HG02840 (cell line): ENCODE data around the gene PVR.
"Not testable (repeated sequence)": the region's sequence is repeated elsewhere in the genome, so short reads cannot be mapped to it uniquely, and the experiment has no call there.

ENCODE experiments used
- ATAC-seq: cut with Tn5 transposase; IDR thresholded peaks from one replicate; pipeline ENCODE4 v1.9.1; 2021; ENCODE audit warnings: mild to moderate bottlenecking, moderate library complexity, moderate number of reproducible peaks; ENCODE audit not compliant: unreplicated experiment, low FRiP score

Gene PVR

GRCh38 chr19:44643605-44644401 is at the start of gene PVR:
PVR (plus strand) TSS chr19:44643910; CDS start chr19:44644097, 187 bp downstream.
- ATAC-seq, result no peak

- ATAC-seq, result no peak
These were observed 47.1 kb upstream of the PVR start for GRCh38 chr19:44596428-44597130.

- no peak for ATAC-seq
These were observed 46.6 kb upstream of the PVR start for GRCh38 chr19:44597131-44597491.

- no peak for ATAC-seq
These were observed 45.4 kb upstream of the PVR start for GRCh38 chr19:44598355-44598754.

- ATAC-seq, result no peak
These were observed 44.8 kb upstream of the PVR start for GRCh38 chr19:44598880-44599279.

- no peak for ATAC-seq
These were observed 43.2 kb upstream of the PVR start for GRCh38 chr19:44600466-44600865.

- ATAC-seq, result no peak
These were observed 41.6 kb upstream of the PVR start for GRCh38 chr19:44602081-44602480.

GRCh38 chr19:44603201-44603945 is 40.3 kb upstream of the PVR start:
- ATAC-seq, result no peak

- no peak for ATAC-seq
These were observed 39.5 kb upstream of the PVR start for GRCh38 chr19:44604241-44604640.

GRCh38 chr19:44605547-44605946 is 38.2 kb upstream of the PVR start:
- no peak for ATAC-seq

GRCh38 chr19:44607049-44607448 is 36.7 kb upstream of the PVR start:
- no peak for ATAC-seq

- no peak for ATAC-seq
These were observed 35.8 kb upstream of the PVR start for GRCh38 chr19:44607917-44608316.

GRCh38 chr19:44608391-44608821 is 35.3 kb upstream of the PVR start:
- ATAC-seq, result no peak

GRCh38 chr19:44609219-44609618 is 34.5 kb upstream of the PVR start:
- no peak for ATAC-seq

GRCh38 chr19:44610497-44610896 is 33.2 kb upstream of the PVR start:
- ATAC-seq, result not testable (repeated sequence)

- no peak for ATAC-seq
These were observed 31.9 kb upstream of the PVR start for GRCh38 chr19:44611812-44612295.

- ATAC-seq, result no peak
These were observed 30.2 kb upstream of the PVR start, which contains the start of gene IGSF23 for GRCh38 chr19:44613295-44614178. IGSF23 (plus strand) TSS chr19:44613563; CDS start chr19:44613646, 83 bp downstream.

- ATAC-seq, result no peak
These were observed 29.4 kb upstream of the PVR start for GRCh38 chr19:44614313-44614712.

GRCh38 chr19:44615863-44616247 is 27.9 kb upstream of the PVR start:
- no peak for ATAC-seq
